HL-60/S4 treated with phorbol 12-myristate 13-acetate at 8.2 ng/mL for 4 days and 3 days (cell line): ENCODE results near the gene HOXC9.

Source experiments
- in situ Hi-C: fragments of 300-500 bp; cut with MboI; formaldehyde crosslinking; loops from 2 replicates; pipeline ENCODE4 v1.15.0; 2022; ENCODE audit warnings: low sequenced_read_pairs

HOXC9 gene

GRCh38 chr12:54010972-54011664, 11.2 kb downstream of the HOXC9 start:
- in situ Hi-C loops, result loop anchor here (10.0 kb wide), 1 partner anchor 184 kb away; no protein-coding TSS in a partner anchor

GRCh38 chr12:54011665-54012532, 11.9 kb downstream of the HOXC9 start:
- in situ Hi-C loops, result loop anchor here (10.0 kb wide), 1 partner anchor 183 kb away; no protein-coding TSS in a partner anchor

DNA sequence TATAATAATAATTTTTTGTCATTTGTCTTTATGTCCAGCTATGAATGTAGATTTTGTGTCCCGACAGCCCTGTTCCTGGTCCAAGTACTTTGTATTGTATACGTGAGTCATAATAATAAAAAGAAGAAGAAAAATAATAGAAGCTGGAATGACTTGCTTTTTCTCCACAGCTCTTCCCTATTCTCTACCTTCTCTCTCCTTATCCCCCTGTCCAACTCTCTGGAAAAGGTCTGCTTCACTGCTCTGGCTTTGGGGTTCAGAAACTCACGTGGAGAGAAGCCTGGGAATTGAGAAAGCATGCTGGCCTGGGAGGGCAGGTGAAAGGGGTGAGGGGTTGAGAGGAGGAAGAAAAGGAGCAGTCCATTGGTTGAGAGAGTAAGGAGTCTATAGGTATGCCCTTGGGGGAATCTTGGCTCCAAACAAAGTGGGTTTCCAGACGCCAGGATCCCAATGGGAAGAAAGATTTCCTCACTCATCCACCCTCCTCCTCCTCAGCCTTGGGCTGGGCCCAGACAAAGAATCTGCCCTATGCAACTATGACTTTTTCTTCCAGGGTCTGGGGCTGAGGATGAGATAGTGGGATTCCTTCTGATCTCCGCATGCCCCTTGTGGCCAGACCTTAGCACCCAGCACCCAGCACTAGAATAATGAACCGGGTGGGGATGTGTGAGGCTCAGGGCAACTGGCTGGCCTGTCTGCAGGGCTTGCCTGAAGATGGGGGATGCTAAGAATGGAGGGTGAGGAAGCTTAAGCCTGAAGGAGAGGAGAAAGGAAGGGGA, 12.9 kb downstream of the HOXC9 start:
- in situ Hi-C loops, result loop anchor here (10.0 kb wide), 1 partner anchor 182 kb away; no protein-coding TSS in a partner anchor

GRCh38 chr12:54014377-54015017, 14.5 kb downstream of the HOXC9 start:
- in situ Hi-C loops, result loop anchor here (10.0 kb wide), 1 partner anchor 180 kb away; no protein-coding TSS in a partner anchor

DNA sequence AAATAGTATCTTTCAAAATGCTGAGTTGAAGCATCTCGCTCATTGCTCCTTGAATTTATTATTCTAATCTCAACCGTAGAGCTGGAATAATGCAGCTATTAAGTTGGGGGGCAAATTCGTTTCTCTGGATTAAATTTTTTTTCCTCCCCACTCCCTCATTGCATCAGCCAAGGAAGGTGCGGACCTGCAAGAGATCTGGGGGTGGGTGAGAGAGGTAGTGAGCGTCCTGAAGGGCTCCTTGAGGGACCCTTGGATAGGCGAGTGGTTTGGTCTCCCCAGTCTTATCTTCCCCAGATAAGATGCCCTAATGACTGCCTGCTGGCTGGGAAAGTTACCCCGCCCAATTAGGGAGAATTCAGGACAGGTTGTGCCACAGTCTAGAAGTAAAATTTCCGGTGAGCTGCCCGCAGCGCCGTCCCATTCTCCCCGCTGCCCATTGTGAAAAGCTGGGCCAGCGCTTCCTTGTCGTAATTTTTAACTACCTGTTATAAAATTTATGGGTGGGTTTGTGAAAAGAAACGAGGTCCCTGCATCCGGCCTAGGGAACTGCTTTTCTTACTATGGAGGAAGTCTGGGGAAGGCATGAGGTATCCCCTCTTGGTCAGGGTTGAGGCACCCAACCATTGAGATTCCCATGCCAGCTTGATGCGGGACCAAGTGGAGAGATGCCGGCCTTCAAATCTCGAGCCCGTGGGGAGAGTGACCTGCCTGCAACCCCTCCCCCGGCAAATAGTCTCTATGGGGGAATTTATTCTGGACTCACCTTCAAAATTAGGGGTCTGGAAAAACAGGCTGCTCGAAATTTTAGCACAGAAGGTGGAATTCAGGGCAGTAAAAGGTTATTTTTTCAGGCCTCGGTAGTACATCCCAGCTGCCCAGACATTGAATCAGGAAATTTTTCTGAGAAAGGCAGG, 15.3 kb downstream of the HOXC9 start:
- in situ Hi-C loops, result loop anchor here (10.0 kb wide), 1 partner anchor 180 kb away; no protein-coding TSS in a partner anchor

GRCh38 chr12:54016051-54016450, 16.1 kb downstream of the HOXC9 start:
- in situ Hi-C loops, result loop anchor here (10.0 kb wide), 1 partner anchor 179 kb away; no protein-coding TSS in a partner anchor

- in situ Hi-C loops, result loop anchor here (10.0 kb wide), 1 partner anchor 178 kb away; no protein-coding TSS in a partner anchor
Measured at GRCh38 chr12:54016478-54016964, 16.6 kb downstream of the HOXC9 start.

DNA sequence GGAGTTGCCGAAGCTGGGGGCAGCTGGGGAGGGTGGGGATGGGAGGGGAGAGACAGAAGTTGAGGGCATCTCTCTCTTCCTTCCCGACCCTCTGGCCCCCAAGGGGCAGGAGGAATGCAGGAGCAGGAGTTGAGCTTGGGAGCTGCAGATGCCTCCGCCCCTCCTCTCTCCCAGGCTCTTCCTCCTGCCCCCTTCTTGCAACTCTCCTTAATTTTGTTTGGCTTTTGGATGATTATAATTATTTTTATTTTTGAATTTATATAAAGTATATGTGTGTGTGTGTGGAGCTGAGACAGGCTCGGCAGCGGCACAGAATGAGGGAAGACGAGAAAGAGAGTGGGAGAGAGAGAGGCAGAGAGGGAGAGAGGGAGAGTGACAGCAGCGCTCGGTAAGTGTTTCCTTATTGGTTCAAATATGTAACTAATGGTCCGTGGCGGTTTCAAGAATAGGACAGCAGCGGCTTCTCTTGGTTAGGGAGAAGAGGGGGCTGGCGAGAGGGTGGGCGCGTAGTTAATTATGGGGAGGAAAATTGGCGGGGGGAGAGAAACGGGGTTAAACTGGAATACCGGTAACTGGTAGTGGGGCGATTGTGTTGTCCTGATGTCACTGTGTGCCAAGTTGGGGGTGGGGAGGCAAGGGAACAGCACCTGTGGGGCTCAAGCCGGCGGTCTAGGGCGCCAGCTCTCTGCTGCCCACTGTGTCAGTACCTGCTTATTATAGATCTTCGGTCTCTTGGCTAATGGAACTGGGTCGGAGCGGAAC, 17.2 kb downstream of the HOXC9 start:
- in situ Hi-C loops, result loop anchor here (10.0 kb wide), 1 partner anchor 178 kb away; no protein-coding TSS in a partner anchor

- in situ Hi-C loops, result loop anchor here (10.0 kb wide), 1 partner anchor 177 kb away; no protein-coding TSS in a partner anchor
Measured at GRCh38 chr12:54017878-54018467, 18.0 kb downstream of the HOXC9 start.

DNA sequence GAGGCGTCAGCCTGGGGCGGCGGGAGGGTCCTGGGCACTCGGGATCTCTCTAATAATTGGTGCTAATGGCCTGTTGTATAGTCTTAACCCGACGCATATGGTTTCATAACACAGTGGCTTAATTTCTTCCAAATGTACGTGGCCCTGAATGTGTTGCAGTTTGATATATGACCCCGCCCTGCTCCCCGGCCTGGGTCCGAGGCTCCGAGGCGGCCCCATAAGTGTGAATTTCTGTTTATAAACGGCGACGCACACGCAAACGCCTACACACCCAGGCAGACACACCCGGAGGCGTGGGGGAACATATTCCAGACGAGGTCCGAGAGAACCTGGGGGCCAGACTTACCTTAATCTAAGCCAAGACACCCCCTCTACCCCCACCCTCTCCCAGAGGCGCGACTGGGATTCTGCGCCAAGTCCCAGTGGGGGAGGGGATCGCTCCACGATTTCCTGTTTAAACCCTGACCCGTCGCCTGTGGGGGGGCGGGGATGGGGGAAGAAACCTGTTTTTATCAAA, 18.6 kb downstream of the HOXC9 start:
- in situ Hi-C loops, result loop anchor here (10.0 kb wide), 1 partner anchor 176 kb away; no protein-coding TSS in a partner anchor

DNA sequence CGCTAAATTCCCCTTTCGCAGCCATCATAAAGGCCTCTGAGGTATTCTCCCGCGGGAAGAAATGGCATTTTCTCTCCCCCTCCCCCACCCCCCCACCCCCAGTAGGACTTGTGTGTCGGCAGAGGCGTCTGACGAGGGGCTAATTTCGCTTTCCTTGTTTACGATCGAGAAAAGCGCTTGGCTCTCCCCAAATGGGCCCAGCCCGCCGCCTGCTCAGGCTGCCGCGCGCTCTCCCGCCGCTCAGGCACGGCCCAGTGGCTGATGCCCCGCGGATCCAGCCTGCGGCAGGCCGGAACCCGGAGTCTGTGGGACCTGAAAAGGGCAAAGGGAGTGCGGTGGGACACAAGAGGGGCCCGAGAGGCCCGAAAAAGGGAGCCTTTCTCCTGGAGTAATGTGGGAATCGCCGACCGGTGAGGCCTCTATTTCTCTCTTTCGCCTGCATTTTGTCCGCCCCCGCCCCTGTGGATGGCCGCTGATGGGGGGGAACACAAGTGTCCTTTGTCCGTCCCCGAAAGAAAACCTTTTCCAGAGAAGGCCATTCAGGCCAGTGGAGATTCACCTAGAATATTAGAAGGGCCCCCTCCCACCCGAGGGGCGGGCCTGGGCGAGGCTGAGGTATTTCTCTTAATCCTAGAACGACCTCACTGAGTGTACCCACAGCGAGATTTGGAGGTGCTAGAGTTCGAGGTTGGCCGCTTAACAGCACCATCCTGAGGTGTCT, 19.3 kb downstream of the HOXC9 start:
- in situ Hi-C loops, result loop anchor here (10.0 kb wide), 1 partner anchor 176 kb away; no protein-coding TSS in a partner anchor

- in situ Hi-C loops, result loop anchor here (10.0 kb wide), 1 partner anchor 175 kb away; no protein-coding TSS in a partner anchor
Measured at GRCh38 chr12:54019924-54020590, 20.1 kb downstream of the HOXC9 start.

GRCh38 chr12:54020591-54021405, 20.8 kb downstream of the HOXC9 start:
- in situ Hi-C loops, result no loop called here

GRCh38 chr12:54021432-54022013, 21.6 kb downstream of the HOXC9 start:
- in situ Hi-C loops, result no loop called here
